ENCODE measurements around the gene CD1D.

CD1D gene

GRCh38 chr1:158180741-158181576 is at the start of gene CD1D:
TSS of gene CD1D (plus strand) at chr1:158180895. CDS start at chr1:158181102, 207 bp downstream.
- peak in 9 of 10 donors; percentile 9 to 90 (median 24) for DNase-seq
- intact Hi-C loops (cut with DNase I), result no loop called here

- DNase-seq, result no peak
- intact Hi-C loops (cut with DNase I), result no loop called here
Measured at GRCh38 chr1:158131217-158131616, 49.5 kb upstream of the CD1D start.

GRCh38 chr1:158140764-158141192 is 39.9 kb upstream of the CD1D start:
- no peak for DNase-seq
- intact Hi-C loops (cut with DNase I), result no loop called here

- intact Hi-C loops (cut with DNase I), result no loop called here
- peak in 4 of 10 donors; percentile 13 to 54 (median 28) for DNase-seq
Measured at GRCh38 chr1:158145173-158145719, 35.4 kb upstream of the CD1D start.

GRCh38 chr1:158146165-158146564 is 34.5 kb upstream of the CD1D start:
- intact Hi-C loops (cut with DNase I), result no loop called here
- DNase-seq, result no peak

GRCh38 chr1:158146739-158147138 is 34.0 kb upstream of the CD1D start:
- intact Hi-C loops (cut with DNase I), result no loop called here
- no peak for DNase-seq

DNA sequence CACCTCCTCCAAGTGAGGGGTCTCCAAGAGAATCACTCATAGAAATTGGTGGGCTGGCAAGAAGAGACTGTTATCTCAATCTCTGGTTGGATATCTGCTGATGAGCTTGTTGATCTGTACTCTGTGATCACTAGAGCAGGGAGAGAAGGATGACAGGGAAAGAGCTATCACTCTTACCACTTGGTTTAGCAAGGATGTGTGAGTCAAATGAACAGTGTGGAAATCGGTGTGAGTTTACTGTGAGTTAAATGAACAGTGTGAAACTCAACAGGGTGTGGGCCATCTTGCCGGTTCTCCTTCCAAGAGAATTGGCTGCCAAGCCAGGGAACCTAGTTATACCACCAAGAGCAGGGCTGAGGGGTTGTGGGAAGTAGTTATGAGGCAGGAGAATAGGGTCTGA is 33.3 kb upstream of the CD1D start:
- intact Hi-C loops (cut with DNase I), result no loop called here
- no peak for DNase-seq

DNA sequence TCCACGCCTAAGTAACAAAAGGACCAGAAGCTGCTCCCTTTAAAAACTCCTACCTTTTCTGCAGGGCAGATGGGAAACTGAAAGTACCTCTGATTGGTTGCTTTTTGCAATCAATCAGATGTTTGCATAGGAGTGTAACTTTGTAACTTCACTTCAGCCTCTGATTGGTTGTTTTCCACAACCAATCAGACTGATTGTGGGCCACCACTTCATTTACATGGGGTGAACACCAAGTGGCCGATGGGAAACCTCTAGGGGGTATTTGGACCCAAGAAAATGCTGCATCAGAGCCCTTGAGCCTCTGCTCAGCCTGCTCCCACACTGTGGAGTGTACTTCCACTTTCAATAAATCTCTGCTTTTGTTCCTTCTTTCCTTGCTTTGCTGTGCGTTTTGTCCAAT is 32.8 kb upstream of the CD1D start:
- intact Hi-C loops (cut with DNase I), result no loop called here
- no peak for DNase-seq

DNA sequence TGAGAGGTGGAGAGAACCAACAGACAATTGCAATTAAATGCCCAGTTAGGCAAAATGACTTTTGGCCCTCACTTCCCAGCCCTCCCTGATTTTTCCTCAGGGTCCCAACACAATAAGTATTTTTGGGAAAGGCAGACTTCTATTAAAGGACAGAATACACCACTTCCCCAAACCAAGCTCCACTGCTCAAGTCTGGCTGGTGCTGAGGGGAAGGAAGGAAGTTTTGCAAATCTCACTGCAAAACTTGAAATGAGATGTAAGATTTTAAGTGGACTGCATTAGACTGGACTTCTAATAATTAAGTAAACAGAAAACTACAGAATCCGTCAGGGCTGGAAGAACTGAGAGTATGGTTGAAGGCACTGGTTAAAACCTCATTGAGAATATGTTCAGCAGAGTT is 32.2 kb upstream of the CD1D start:
- intact Hi-C loops (cut with DNase I), result no loop called here
- DNase-seq, result no peak

GRCh38 chr1:158149175-158149574 is 31.5 kb upstream of the CD1D start:
- DNase-seq, result no peak
- intact Hi-C loops (cut with DNase I), result no loop called here

DNA sequence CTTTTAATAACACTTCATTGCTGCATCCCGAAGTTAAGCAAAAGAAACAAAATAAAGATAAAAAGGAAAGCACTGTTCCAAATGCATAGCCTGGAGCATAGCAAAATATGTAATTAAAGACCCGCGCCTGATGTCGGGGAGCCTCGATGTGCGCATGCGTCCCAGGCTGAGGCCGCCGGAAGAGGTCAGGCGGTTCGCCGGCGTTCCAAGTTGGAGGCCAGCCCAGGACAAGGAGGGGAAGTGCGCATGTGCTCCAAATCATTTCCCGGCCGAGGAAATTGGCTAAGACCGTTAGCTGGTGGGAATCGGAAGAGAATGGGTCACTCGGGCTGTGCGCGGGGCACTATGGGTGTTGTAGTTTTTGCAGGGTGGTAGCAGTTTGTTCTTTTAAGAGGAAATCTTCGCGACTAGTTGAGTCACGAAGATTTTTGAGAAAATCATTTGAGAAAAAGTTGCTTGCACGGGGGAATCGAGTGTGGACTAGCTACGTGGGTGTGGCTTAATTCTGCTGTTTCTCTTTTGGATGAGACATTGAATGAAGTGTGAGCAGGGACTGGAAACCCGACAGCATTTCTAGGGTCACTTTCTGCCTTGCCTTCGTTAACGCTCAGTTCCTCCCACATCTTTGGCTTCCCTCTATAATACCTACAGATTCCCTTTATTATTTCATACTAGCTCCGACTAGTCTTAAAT is 31.0 kb upstream of the CD1D start:
- intact Hi-C loops (cut with DNase I), result no loop called here
- peak; percentile 87 to 98 (median 92) for DNase-seq

- intact Hi-C loops (cut with DNase I), result no loop called here
- DNase-seq, result no peak
Measured at GRCh38 chr1:158150523-158150922, 30.2 kb upstream of the CD1D start.

- intact Hi-C loops (cut with DNase I), result no loop called here
- DNase-seq, result no peak
Measured at GRCh38 chr1:158153179-158153578, 27.5 kb upstream of the CD1D start.

DNA sequence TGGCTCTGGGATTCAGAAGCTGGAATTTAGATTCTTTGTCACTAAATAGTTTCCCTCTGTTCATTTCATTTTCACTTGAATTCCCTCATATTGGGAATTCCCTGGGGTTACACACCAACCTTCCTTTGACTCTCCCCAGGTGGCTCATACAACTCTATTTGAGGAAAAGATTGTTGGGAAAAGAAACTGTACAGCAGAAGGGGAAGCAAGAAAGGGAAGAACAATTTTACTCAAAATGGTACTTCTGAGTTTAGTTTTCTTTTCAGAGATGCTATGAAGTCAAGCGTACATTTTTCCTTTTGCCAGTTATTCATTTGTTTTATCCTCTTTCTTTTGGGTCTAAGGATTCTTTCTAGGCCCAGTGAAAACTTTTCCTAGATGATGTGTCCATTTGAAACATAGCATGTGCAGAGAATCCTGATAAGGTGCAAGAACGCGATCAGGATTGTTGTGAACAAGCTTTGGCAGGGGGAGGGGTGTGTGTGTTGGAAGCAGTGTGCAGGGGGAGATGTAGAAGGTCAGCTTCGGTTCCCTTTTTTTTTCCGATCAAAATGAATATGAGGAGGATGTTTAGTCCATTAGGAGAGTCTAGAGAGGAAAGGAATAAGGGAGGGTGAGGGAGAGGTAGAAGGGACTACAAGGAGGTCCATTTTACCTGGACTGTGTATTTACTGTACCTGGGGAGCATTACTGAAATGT is 26.8 kb upstream of the CD1D start:
- no peak for DNase-seq
- intact Hi-C loops (cut with DNase I), result no loop called here

GRCh38 chr1:158154501-158154900 is 26.2 kb upstream of the CD1D start:
- no peak for DNase-seq
- intact Hi-C loops (cut with DNase I), result no loop called here

- DNase-seq, result no peak
- intact Hi-C loops (cut with DNase I), result no loop called here
Measured at GRCh38 chr1:158155673-158156072, 25.0 kb upstream of the CD1D start.

DNA sequence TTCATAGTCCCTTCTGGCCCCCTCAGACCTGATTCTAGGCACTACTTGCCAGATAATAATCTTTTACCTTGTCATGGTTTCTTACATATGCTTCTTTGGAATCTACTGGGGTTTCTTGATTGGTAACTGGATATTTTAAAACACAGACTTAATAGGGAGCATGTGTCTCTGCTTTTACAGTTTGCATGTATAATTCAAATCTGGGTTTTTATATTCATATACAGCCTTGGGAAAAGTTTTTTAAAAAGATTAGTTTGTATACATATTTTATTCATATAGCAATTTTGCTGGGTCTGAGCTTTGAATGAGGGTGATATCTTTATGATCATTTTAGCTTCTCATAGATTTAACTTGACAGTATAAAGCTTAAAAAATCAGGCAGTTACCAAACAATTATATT is 21.1 kb upstream of the CD1D start:
- intact Hi-C loops (cut with DNase I), result no loop called here
- no peak for DNase-seq

DNA sequence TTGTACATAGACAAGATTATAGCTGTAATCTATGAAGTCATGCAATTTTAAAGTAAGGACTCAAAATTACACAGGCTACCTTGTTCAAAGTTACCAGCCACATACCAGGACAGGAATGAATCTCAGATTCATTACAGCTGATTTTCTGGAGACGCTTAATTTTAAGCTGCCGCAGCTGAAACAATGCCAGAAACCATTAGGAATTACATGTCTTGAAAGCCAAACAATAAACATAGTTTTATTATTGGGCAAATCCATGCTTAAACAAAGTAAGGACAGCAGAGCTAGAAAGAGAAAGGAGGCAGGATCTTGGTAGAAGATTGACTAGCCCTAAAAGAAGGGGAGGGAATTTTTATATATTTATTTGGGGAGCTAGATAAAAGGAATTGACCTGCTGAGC is 19.2 kb upstream of the CD1D start:
- intact Hi-C loops (cut with DNase I), result no loop called here
- DNase-seq, result no peak

GRCh38 chr1:158163000-158163947 is 17.4 kb upstream of the CD1D start:
- intact Hi-C loops (cut with DNase I), result no loop called here
- no peak for DNase-seq

DNA sequence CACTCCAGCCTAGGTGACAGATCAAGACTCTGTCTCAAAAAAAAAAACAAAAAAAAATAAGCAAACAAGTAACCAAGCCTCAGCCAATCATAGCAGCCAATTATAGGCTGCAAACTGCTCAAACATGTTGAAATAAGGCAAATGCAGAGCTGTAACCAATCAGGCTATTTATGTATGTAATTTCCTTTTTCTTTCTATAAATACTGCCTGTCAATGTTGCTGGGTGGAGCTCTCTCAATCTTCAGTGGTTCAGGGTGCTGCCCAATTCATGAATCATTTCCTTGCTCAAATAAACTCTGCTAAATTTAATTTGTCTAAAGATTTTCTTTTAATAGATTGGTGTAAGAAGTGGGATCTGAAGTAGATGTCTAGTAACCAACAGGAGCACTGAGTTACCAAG is 11.6 kb upstream of the CD1D start:
- no peak for DNase-seq
- intact Hi-C loops (cut with DNase I), result no loop called here

Measured in posterior cingulate gyrus (tissue), 11 donors.